GM23248 (cell line): ENCODE measurements around the gene NXPE1.
"Not testable (repeated sequence)": the region's sequence is repeated elsewhere in the genome, so short reads cannot be mapped to it uniquely, and the experiment has no call there.

Experiments used
- EZH2 ChIP-seq: fragments of 200-600 bp; sonication (generic); IDR thresholded peaks from 2 replicates; pipeline ENCODE4 v1.6.1; 2018; ENCODE audit warnings: antibody characterized with exemption, mild to moderate bottlenecking; ENCODE audit not compliant: insufficient read depth, poor library complexity, severe bottlenecking
- EZH2phosphoT487 ChIP-seq: fragments of 200-600 bp; sonication (generic); IDR thresholded peaks from 2 replicates; pipeline ENCODE4 v1.6.1; 2018; ENCODE audit warnings: antibody characterized with exemption, moderate library complexity, mild to moderate bottlenecking, low read depth; ENCODE audit not compliant: insufficient read depth

GRCh38 chr11:114606802-114607075, 47.1 kb upstream of the NXPE1 start:
- TF ChIP-seq EZH2, EZH2phosphoT487: not testable (repeated sequence)
